ENCODE results near the gene SOX8.

SOX8 gene

GRCh38 chr16:988471-989353 is 7.1 kb downstream of the SOX8 start:
- no peak for DNase-seq (ENCODE audit: low read depth)

- DNase-seq (ENCODE audit: low read depth), result no peak
These were observed 7.8 kb downstream of the SOX8 start for GRCh38 chr16:989354-989814.

- no peak for DNase-seq (ENCODE audit: low read depth)
These were observed 9.1 kb downstream of the SOX8 start for GRCh38 chr16:990516-991291.

- no peak for DNase-seq (ENCODE audit: low read depth)
These were observed 9.8 kb downstream of the SOX8 start for GRCh38 chr16:991345-991744.

- DNase-seq (ENCODE audit: low read depth), result no peak
These were observed 10.2 kb downstream of the SOX8 start for GRCh38 chr16:991773-992172.

GRCh38 chr16:993731-994130 is 12.2 kb downstream of the SOX8 start:
- DNase-seq (ENCODE audit: low read depth), result no peak

- no peak for DNase-seq (ENCODE audit: low read depth)
These were observed 13.5 kb downstream of the SOX8 start for GRCh38 chr16:995087-995486.

- DNase-seq (ENCODE audit: low read depth), result no peak
These were observed 14.2 kb downstream of the SOX8 start for GRCh38 chr16:995783-996182.

- no peak for DNase-seq (ENCODE audit: low read depth)
These were observed 15.1 kb downstream of the SOX8 start for GRCh38 chr16:996681-997080.

GRCh38 chr16:997440-998051 is 16.0 kb downstream of the SOX8 start:
- DNase-seq (ENCODE audit: low read depth), result no peak

- no peak for DNase-seq (ENCODE audit: low read depth)
These were observed 16.6 kb downstream of the SOX8 start for GRCh38 chr16:998211-998610.

GRCh38 chr16:998615-999014 is 17.0 kb downstream of the SOX8 start:
- no peak for DNase-seq (ENCODE audit: low read depth)

- DNase-seq (ENCODE audit: low read depth), result no peak
These were observed 18.1 kb downstream of the SOX8 start for GRCh38 chr16:999677-1000076.

GRCh38 chr16:1000608-1001007 is 19.0 kb downstream of the SOX8 start:
- DNase-seq (ENCODE audit: low read depth), result no peak

- DNase-seq (ENCODE audit: low read depth), result no peak
These were observed 19.5 kb downstream of the SOX8 start for GRCh38 chr16:1001096-1001495.

- DNase-seq (ENCODE audit: low read depth), result peak; percentile 45
These were observed 21.0 kb downstream of the SOX8 start for GRCh38 chr16:1002399-1003166.

- no peak for DNase-seq (ENCODE audit: low read depth)
These were observed 22.1 kb downstream of the SOX8 start for GRCh38 chr16:1003391-1004347.

- no peak for DNase-seq (ENCODE audit: low read depth)
These were observed 23.7 kb downstream of the SOX8 start for GRCh38 chr16:1005286-1005685.

GRCh38 chr16:1006781-1007180 is 25.2 kb downstream of the SOX8 start:
- DNase-seq (ENCODE audit: low read depth), result no peak

- DNase-seq (ENCODE audit: low read depth), result no peak
These were observed 25.8 kb downstream of the SOX8 start for GRCh38 chr16:1007284-1007850.

Data from stromal cell of bone marrow (primary cell).